Left renal pelvis (tissue), 4 donors: ENCODE results near the gene DPYSL5. TPM values are rescaled to one million over a fixed set of nuclear protein-coding genes. Genes with fewer than 3 reads are reported as not detected.

Source experiments
- DNase-seq, 4 donors: peaks; one replicate each; pipeline ENCODE4 v3.0.0-alpha.2; 2013; ENCODE audit warnings: low read depth in 4 of 4, low spot score in 3 of 4
- polyA plus RNA-seq, 4 donors: library from polyadenylated mRNA; unstranded; fragments of 120-200 nt; gene quantifications; one replicate each; pipeline ENCODE4 v1.2.1, GENCODE V29; 2013; ENCODE audit not compliant: insufficient read length in 4 of 4

The DPYSL5 gene
- polyA plus RNA-seq, 4 donors = 2.3 to 8.5 (median 5.5) TPM

GRCh38 chr2:26954135-26954534 lies 106.2 kb downstream of the DPYSL5 start:
- DNase-seq = no peak

- DNase-seq = no peak
Observed at GRCh38 chr2:26957041-26957440, 109.1 kb downstream of the DPYSL5 start.

GRCh38 chr2:26957534-26957933 lies 109.6 kb downstream of the DPYSL5 start:
- no peak for DNase-seq

GRCh38 chr2:26959331-26959730 lies 111.4 kb downstream of the DPYSL5 start:
- DNase-seq = no peak

- no peak for DNase-seq
Observed at GRCh38 chr2:26964446-26965130, 116.7 kb downstream of the DPYSL5 start.

- DNase-seq = no peak
Observed at GRCh38 chr2:26968001-26968400, 120.1 kb downstream of the DPYSL5 start.

GRCh38 chr2:26969077-26969844 lies 121.3 kb downstream of the DPYSL5 start:
- DNase-seq = no peak

- DNase-seq = peak in 3 of 4 donors; percentile 52 to 64 (median 62)
Observed at GRCh38 chr2:26970244-26970927, 122.5 kb downstream of the DPYSL5 start, which contains the start of gene MAPRE3. Gene MAPRE3, plus strand, starts transcription at chr2:26970637. Its CDS starts 51,582 bp downstream, at chr2:27022219.

- no peak for DNase-seq
Observed at GRCh38 chr2:26970928-26971627, 123.1 kb downstream of the DPYSL5 start.

GRCh38 chr2:26971911-26972786 lies 124.2 kb downstream of the DPYSL5 start:
- no peak for DNase-seq

- DNase-seq = no peak
Observed at GRCh38 chr2:26974352-26974751, 126.4 kb downstream of the DPYSL5 start.

GRCh38 chr2:26975102-26975501 lies 127.2 kb downstream of the DPYSL5 start:
- DNase-seq = no peak

- DNase-seq = no peak
Observed at GRCh38 chr2:26975656-26976055, 127.7 kb downstream of the DPYSL5 start.

GRCh38 chr2:26976237-26976636 lies 128.3 kb downstream of the DPYSL5 start:
- DNase-seq = no peak

- no peak for DNase-seq
Observed at GRCh38 chr2:26977012-26977411, 129.1 kb downstream of the DPYSL5 start.

- DNase-seq = no peak
Observed at GRCh38 chr2:26978061-26978596, 130.2 kb downstream of the DPYSL5 start.

- no peak for DNase-seq
Observed at GRCh38 chr2:26979741-26980140, 131.8 kb downstream of the DPYSL5 start.

GRCh38 chr2:26980971-26981370 lies 133.0 kb downstream of the DPYSL5 start:
- no peak for DNase-seq

- DNase-seq = no peak
Observed at GRCh38 chr2:26982102-26982742, 134.3 kb downstream of the DPYSL5 start.
